ENCODE measurements around the gene BTBD16. TPM values are rescaled to one million over a fixed set of nuclear protein-coding genes. Genes with fewer than 3 reads are reported as not detected.

BTBD16 gene
- total and polyA plus RNA-seq, 2 of the 13 experiments (the other 11 are each of a cell fraction or from before 2014, with no cell fraction given): 5.0 to 11.9 TPM

DNA sequence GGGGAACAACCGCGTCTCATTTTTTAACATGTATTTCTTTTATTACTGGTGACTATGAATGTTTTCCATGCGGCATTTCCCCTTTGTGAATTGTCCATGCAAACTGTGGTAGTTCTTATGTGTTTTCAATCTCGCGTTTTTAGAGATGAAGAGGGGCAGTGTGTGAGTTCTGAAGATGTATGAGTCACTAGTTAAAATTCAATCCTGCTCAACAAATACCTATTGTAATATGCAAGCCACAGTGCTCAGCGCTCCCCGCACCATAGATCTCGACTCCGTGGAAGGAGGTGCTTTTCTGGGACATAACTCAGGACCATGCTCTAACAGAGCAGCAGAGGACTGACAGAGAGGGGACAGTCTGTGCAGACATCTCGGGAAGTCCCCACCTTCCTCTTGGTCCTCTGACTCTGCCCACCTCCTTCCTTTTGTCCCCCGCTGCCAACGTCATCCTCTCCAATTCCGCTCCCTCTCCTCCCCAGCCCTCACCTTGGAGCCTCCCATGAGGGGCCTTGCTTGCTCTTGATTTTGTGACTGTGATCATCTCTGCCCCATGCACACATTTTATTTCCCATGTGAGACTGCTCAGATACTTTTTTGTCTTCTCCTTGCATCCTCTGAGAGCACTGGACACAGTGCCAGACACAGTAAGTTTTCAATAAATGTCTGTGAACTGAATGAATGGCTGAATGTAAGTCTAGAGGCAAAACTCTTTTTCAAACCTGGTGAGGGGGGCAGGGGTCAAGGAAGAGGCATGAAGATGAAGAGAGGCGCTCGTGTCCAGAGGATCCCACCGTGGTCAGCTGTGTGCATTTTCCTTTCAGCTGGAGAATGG is 60.7 kb downstream of the BTBD16 start (continued):
- TF ChIP-seq, protein P1, sequence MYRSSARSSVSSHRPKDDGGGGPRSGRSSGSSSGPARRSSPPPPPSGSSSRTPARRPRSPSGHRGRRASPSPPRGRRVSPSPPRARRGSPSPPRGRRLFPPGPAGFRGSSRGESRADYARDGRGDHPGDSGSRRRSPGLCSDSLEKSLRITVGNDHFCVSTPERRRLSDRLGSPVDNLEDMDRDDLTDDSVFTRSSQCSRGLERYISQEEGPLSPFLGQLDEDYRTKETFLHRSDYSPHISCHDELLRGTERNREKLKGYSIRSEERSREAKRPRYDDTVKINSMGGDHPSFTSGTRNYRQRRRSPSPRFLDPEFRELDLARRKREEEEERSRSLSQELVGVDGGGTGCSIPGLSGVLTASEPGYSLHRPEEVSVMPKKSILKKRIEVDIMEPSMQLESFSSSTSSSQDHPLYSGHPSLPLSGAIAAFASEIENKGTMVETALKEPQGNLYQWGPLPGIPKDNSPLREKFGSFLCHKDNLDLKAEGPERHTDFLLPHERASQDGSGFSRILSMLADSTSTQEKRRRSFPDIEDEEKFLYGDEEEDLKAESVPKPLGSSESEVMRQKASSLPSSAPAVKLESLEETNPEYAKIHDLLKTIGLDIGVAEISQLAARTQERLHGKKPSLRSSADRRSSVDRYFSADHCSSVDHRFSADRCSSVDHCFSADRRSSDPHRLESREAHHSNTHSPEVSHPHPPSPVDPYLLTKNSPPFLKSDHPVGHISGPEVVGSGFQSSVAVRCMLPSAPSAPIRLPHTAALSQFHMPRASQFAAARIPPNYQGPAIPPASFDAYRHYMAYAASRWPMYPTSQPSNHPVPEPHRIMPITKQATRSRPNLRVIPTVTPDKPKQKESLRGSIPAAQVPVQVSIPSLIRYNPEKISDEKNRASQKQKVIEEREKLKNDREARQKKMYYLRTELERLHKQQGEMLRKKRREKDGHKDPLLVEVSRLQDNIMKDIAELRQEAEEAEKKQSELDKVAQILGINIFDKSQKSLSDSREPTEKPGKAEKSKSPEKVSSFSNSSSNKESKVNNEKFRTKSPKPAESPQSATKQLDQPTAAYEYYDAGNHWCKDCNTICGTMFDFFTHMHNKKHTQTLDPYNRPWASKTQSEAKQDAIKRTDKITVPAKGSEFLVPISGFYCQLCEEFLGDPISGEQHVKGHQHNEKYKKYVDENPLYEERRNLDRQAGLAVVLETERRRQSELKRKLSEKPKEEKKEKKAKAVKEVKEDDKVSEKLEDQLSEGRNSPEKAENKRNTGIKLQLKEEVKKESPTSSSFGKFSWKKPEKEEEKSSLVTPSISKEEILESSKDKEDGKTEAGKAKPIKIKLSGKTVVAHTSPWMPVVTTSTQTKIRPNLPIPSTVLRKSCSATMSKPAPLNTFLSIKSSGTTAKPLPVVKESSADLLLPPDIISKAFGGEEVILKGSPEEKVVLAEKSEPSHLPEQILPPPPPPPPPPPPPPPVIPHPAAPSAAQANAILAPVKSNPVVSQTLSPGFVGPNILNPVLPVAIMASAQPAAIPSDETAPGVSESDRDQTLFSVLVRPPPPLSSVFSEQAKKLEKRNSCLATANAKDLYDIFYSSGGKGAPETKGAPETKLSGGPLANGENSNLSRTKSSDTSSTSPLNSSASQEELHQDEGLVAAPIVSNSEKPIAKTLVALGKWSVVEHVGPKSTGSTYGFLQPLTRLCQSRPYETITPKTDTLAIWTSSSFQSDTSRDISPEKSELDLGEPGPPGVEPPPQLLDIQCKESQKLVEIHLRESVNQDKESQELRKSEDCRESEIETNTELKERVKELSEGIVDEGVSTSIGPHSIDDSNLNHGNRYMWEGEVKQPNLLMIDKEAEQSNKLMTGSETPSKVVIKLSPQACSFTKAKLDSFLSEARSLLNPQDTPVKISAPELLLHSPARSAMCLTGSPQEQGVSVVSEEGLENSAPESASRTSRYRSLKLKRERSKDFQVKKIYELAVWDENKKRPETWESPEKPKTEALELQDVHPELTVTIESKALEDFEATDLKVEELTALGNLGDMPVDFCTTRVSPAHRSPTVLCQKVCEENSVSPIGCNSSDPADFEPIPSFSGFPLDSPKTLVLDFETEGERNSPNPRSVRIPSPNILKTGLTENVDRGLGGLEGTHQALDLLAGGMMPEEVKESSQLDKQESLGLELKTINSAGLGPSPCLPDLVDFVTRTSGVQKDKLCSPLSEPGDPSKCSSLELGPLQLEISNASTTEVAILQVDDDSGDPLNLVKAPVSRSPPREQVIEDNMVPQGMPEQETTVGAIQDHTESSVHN (CRISPR knock-in tag; IDR thresholded peaks at IDR 0.05): no peak
- peak; percentile 71 for TF ChIP-seq IRF2 (CRISPR knock-in tag; IDR thresholded peaks at IDR 0.05)
- TF ChIP-seq, protein P2, sequence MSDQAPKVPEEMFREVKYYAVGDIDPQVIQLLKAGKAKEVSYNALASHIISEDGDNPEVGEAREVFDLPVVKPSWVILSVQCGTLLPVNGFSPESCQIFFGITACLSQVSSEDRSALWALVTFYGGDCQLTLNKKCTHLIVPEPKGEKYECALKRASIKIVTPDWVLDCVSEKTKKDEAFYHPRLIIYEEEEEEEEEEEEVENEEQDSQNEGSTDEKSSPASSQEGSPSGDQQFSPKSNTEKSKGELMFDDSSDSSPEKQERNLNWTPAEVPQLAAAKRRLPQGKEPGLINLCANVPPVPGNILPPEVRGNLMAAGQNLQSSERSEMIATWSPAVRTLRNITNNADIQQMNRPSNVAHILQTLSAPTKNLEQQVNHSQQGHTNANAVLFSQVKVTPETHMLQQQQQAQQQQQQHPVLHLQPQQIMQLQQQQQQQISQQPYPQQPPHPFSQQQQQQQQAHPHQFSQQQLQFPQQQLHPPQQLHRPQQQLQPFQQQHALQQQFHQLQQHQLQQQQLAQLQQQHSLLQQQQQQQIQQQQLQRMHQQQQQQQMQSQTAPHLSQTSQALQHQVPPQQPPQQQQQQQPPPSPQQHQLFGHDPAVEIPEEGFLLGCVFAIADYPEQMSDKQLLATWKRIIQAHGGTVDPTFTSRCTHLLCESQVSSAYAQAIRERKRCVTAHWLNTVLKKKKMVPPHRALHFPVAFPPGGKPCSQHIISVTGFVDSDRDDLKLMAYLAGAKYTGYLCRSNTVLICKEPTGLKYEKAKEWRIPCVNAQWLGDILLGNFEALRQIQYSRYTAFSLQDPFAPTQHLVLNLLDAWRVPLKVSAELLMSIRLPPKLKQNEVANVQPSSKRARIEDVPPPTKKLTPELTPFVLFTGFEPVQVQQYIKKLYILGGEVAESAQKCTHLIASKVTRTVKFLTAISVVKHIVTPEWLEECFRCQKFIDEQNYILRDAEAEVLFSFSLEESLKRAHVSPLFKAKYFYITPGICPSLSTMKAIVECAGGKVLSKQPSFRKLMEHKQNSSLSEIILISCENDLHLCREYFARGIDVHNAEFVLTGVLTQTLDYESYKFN (CRISPR knock-in tag; conservative IDR thresholded peaks at IDR 0.05): peak; percentile 63; the same call in 1 of the 2 replicates
- TF ChIP-seq, protein P3, sequence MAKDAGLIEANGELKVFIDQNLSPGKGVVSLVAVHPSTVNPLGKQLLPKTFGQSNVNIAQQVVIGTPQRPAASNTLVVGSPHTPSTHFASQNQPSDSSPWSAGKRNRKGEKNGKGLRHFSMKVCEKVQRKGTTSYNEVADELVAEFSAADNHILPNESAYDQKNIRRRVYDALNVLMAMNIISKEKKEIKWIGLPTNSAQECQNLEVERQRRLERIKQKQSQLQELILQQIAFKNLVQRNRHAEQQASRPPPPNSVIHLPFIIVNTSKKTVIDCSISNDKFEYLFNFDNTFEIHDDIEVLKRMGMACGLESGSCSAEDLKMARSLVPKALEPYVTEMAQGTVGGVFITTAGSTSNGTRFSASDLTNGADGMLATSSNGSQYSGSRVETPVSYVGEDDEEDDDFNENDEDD (CRISPR knock-in tag; IDR thresholded peaks at IDR 0.05; ENCODE audit: borderline replicate concordance): peak; percentile 33; the same call in 1 of the 2 replicates
- no peak for TF ChIP-seq ZNF546 (CRISPR knock-in tag; conservative IDR thresholded peaks at IDR 0.05)
- peak; percentile 86 for TF ChIP-seq TAF1 (CRISPR knock-in tag; IDR thresholded peaks at IDR 0.05)
- TF ChIP-seq, protein P4, sequence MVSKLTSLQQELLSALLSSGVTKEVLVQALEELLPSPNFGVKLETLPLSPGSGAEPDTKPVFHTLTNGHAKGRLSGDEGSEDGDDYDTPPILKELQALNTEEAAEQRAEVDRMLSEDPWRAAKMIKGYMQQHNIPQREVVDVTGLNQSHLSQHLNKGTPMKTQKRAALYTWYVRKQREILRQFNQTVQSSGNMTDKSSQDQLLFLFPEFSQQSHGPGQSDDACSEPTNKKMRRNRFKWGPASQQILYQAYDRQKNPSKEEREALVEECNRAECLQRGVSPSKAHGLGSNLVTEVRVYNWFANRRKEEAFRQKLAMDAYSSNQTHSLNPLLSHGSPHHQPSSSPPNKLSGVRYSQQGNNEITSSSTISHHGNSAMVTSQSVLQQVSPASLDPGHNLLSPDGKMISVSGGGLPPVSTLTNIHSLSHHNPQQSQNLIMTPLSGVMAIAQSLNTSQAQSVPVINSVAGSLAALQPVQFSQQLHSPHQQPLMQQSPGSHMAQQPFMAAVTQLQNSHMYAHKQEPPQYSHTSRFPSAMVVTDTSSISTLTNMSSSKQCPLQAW (CRISPR knock-in tag; IDR thresholded peaks at IDR 0.05): peak; percentile 47; the same call in 1 of the 2 replicates
- peak; percentile 63; the same call in 1 of the 2 replicates for TF ChIP-seq ZC3H4 (CRISPR knock-in tag; IDR thresholded peaks at IDR 0.05; ENCODE audit: borderline replicate concordance)

Measured in HepG2 (cell line).